Ascending aorta (tissue), 2 donors: Measurements from ENCODE around the gene ABLIM3. TPM values are rescaled to one million over a fixed set of nuclear protein-coding genes. Genes with fewer than 3 reads are reported as not detected.

Experiments
- DNase-seq, 2 donors: peaks; one replicate each; pipeline ENCODE4 v3.0.0-alpha.2; 2019; ENCODE audit warnings: low spot score in 2 of 2
- H3K27ac ChIP-seq, 2 donors: fragments of 200-600 bp; sonication (generic); one replicate each; pipeline ENCODE4 v1.5.1; 2016 to 2017; ENCODE audit warnings: mild to moderate bottlenecking in 1 of 2
- H3K27me3 ChIP-seq: fragments of 200-600 bp; sonication (generic); one replicate; pipeline ENCODE4 v1.5.1; 2017
- H3K36me3 ChIP-seq, 2 donors: fragments of 200-600 bp; sonication (generic); one replicate each; pipeline ENCODE4 v1.5.1; 2016
- H3K4me1 ChIP-seq, 2 donors: fragments of 200-600 bp; sonication (generic); one replicate each; pipeline ENCODE4 v1.5.1; 2016 to 2017; ENCODE audit warnings: mild to moderate bottlenecking in 1 of 2
- H3K4me3 ChIP-seq, 2 donors: fragments of 200-600 bp; sonication (generic); one replicate each; pipeline ENCODE4 v1.5.1; 2016 to 2017; ENCODE audit warnings: mild to moderate bottlenecking in 1 of 2
- H3K9me3 ChIP-seq, 2 donors: fragments of 200-600 bp; sonication (generic); one replicate each; pipeline ENCODE4 v1.5.1; 2016
- CTCF ChIP-seq, 3 experiments: fragments of 200-600 bp in 2 of 3; fragments of 450-650 bp in 1 of 3; sonication (generic) in 2 of 3; IDR thresholded peaks; one replicate each; pipeline ENCODE4 v1.5.1; 2016 to 2019; ENCODE audit warnings: antibody characterized with exemption in 3 of 3, mild to moderate bottlenecking in 1 of 3, moderate library complexity in 1 of 3
- intact Hi-C: fragments of 100-400 bp; cut with DNase I; formaldehyde crosslinking; loops from one replicate; pipeline ENCODE4 v1.15.1; 2023
- total RNA-seq: library from RNA; depleted of rRNA; stranded (reverse); fragments of >200 nt; gene quantifications from one replicate; pipeline ENCODE4 v1.1.0, GENCODE V29; 2016

Gene ABLIM3
- total RNA-seq, 1 donor from 2014 or later: 25.8 TPM

- no peaks in the 10 kb centered on the region for H3K9me3 ChIP-seq
- no peaks in the 10 kb centered on the region for H3K27me3 ChIP-seq
- no peak overlapping the region for H3K27ac ChIP-seq
- TF ChIP-seq CTCF (IDR thresholded peaks at IDR 0.05): no peak
- H3K4me3 ChIP-seq: no peak overlapping the region
- H3K36me3 ChIP-seq: peaks cover 0 to 9% of the 10 kb centered on the region in 2 donors
- H3K4me1 ChIP-seq: no peaks in the 10 kb centered on the region
- no peak for DNase-seq
- intact Hi-C loops: no loop called here
These were observed 54.7 kb downstream of the ABLIM3 start for GRCh38 chr5:149195962-149196361.

- intact Hi-C loops: no loop called here
- Histone ChIP-seq H3K36me3 (peaks cover 6 to 25% of the 10 kb centered on the region in 2 donors), H3K27ac (no peak overlapping the region), H3K4me3 (no peak overlapping the region), H3K27me3 (no peaks in the 10 kb centered on the region), H3K9me3 (no peaks in the 10 kb centered on the region), H3K4me1 (no peaks in the 10 kb centered on the region)
- no peak for DNase-seq
- TF ChIP-seq CTCF (IDR thresholded peaks at IDR 0.05): no peak
These were observed 56.9 kb downstream of the ABLIM3 start for GRCh38 chr5:149198148-149198547.

GRCh38 chr5:149200355-149200754 is 59.1 kb downstream of the ABLIM3 start:
- DNase-seq: no peak
- TF ChIP-seq CTCF (IDR thresholded peaks at IDR 0.05): no peak
- intact Hi-C loops: no loop called here
- H3K4me1 ChIP-seq: no peaks in the 10 kb centered on the region
- no peaks in the 10 kb centered on the region for H3K27me3 ChIP-seq
- H3K9me3 ChIP-seq: no peaks in the 10 kb centered on the region
- no peak overlapping the region for H3K4me3 ChIP-seq
- H3K27ac ChIP-seq: no peak overlapping the region
- peaks cover 9 to 34% of the 10 kb centered on the region in 2 donors for H3K36me3 ChIP-seq

GRCh38 chr5:149201121-149201637 is 59.9 kb downstream of the ABLIM3 start:
- intact Hi-C loops: no loop called here
- H3K9me3 ChIP-seq: no peaks in the 10 kb centered on the region
- no peak for DNase-seq
- H3K4me1 ChIP-seq: no peaks in the 10 kb centered on the region
- no peak overlapping the region for H3K4me3 ChIP-seq
- no peaks in the 10 kb centered on the region for H3K27me3 ChIP-seq
- H3K27ac ChIP-seq: no peak overlapping the region
- peaks cover 9 to 34% of the 10 kb centered on the region in 2 donors for H3K36me3 ChIP-seq
- TF ChIP-seq CTCF (IDR thresholded peaks at IDR 0.05): no peak

GRCh38 chr5:149202910-149203451 is 61.7 kb downstream of the ABLIM3 start:
- TF ChIP-seq CTCF (IDR thresholded peaks at IDR 0.05): no peak
- no peak overlapping the region for H3K4me3 ChIP-seq
- intact Hi-C loops: no loop called here
- peaks cover 13 to 37% of the 10 kb centered on the region in 2 donors for H3K36me3 ChIP-seq
- no peaks in the 10 kb centered on the region for H3K27me3 ChIP-seq
- no peak overlapping the region for H3K27ac ChIP-seq
- DNase-seq: no peak
- H3K4me1 ChIP-seq: no peaks in the 10 kb centered on the region
- no peaks in the 10 kb centered on the region for H3K9me3 ChIP-seq
